Measurements from ENCODE around the gene RRAGC.
"Not testable (repeated sequence)": the region's sequence is repeated elsewhere in the genome, so short reads cannot be mapped to it uniquely, and the experiment has no call there.

The RRAGC gene

GRCh38 chr1:38852780-38853179, 6.8 kb downstream of the RRAGC start:
- no peak for DNase-seq

GRCh38 chr1:38848071-38848470, 11.5 kb downstream of the RRAGC start:
- DNase-seq = peak; percentile 35

- no peak for DNase-seq
These were observed 13.4 kb downstream of the RRAGC start for GRCh38 chr1:38846210-38846609.

- not testable (repeated sequence) for DNase-seq
These were observed 14.5 kb downstream of the RRAGC start for GRCh38 chr1:38845088-38845487.

- DNase-seq = no peak
These were observed 19.3 kb downstream of the RRAGC start for GRCh38 chr1:38840281-38840680.

GRCh38 chr1:38839363-38839762, 20.2 kb downstream of the RRAGC start:
- DNase-seq = no peak

GRCh38 chr1:38836316-38836715, 23.3 kb downstream of the RRAGC start:
- not testable (repeated sequence) for DNase-seq

- DNase-seq = peak; percentile 95
These were observed 24.4 kb downstream of the RRAGC start for GRCh38 chr1:38834937-38835827.

- peak; percentile 59 for DNase-seq
These were observed 25.3 kb downstream of the RRAGC start for GRCh38 chr1:38834221-38834782.

GRCh38 chr1:38833146-38833545, 26.4 kb downstream of the RRAGC start:
- DNase-seq = no peak

- DNase-seq = no peak
These were observed 27.2 kb downstream of the RRAGC start for GRCh38 chr1:38832370-38832734.

GRCh38 chr1:38831731-38832369, 27.7 kb downstream of the RRAGC start:
- peak; percentile 49 for DNase-seq

- no peak for DNase-seq
These were observed 30.2 kb downstream of the RRAGC start for GRCh38 chr1:38829368-38829767.

- no peak for DNase-seq
These were observed 32.3 kb downstream of the RRAGC start for GRCh38 chr1:38827318-38827717.

GRCh38 chr1:38826886-38827285, 32.7 kb downstream of the RRAGC start:
- DNase-seq = no peak

- no peak for DNase-seq
These were observed 33.3 kb downstream of the RRAGC start for GRCh38 chr1:38826262-38826661.

- no peak for DNase-seq
These were observed 38.7 kb downstream of the RRAGC start for GRCh38 chr1:38820860-38821259.

GRCh38 chr1:38819516-38819915, 40.1 kb downstream of the RRAGC start:
- DNase-seq = no peak

GRCh38 chr1:38819040-38819439, 40.5 kb downstream of the RRAGC start:
- DNase-seq = no peak

- peak; percentile 48 for DNase-seq
These were observed 41.2 kb downstream of the RRAGC start for GRCh38 chr1:38818175-38818976.

GRCh38 chr1:38817267-38818174, 42.1 kb downstream of the RRAGC start:
- DNase-seq = no peak

Measured in hematopoietic multipotent progenitor cell treated with erythropoietin and hydrocortisone succinate and interleukin-3 and kit ligand, for 6 days (in vitro differentiated cells).